Thoracic aorta (tissue), 2 donors: ENCODE measurements around the gene OBP2A. TPM values are rescaled to one million over a fixed set of nuclear protein-coding genes. Genes with fewer than 3 reads are reported as not detected.

Experiments
- ATAC-seq: fragments of 150-250 bp; one replicate; pipeline ENCODE4 v1.8.0; 2017; ENCODE audit warnings: low read depth; ENCODE audit not compliant: insufficient number of reproducible peaks, low FRiP score
- DNase-seq: peaks from one replicate; pipeline ENCODE4 v3.0.0-alpha.2; 2020; ENCODE audit warnings: low spot score
- H3K27ac ChIP-seq, 2 donors: fragments of 200-600 bp; sonication (generic); 1 replicate in 1 of 2; 2 replicates in 1 of 2; pipeline ENCODE4 v1.5.1; 2016; ENCODE audit warnings: mild to moderate bottlenecking in 2 of 2, moderate library complexity in 2 of 2
- H3K27me3 ChIP-seq: fragments of 200-600 bp; sonication (generic); replicated peaks from 2 replicates; pipeline ENCODE4 v1.6.0; 2016; ENCODE audit warnings: mild to moderate bottlenecking; ENCODE audit not compliant: insufficient read depth
- H3K36me3 ChIP-seq: fragments of 200-600 bp; sonication (generic); one replicate; pipeline ENCODE4 v1.5.1; 2016
- H3K4me1 ChIP-seq, 2 donors: fragments of 200-600 bp; sonication (generic); 1 replicate in 1 of 2; 2 replicates in 1 of 2; pipeline versions ENCODE4 v1.5.1 to v1.6.0; 2016; ENCODE audit warnings: low read depth in 2 of 2, mild to moderate bottlenecking in 1 of 2; ENCODE audit not compliant: control insufficient read depth in 1 of 2
- H3K4me3 ChIP-seq: fragments of 200-600 bp; sonication (generic); 2 replicates; pipeline ENCODE4 v1.5.1; 2016; ENCODE audit warnings: mild to moderate bottlenecking
- H3K9me3 ChIP-seq: fragments of 200-600 bp; sonication (generic); 2 replicates; pipeline ENCODE4 v1.5.1; 2016
- CTCF ChIP-seq: fragments of 200-600 bp; sonication (generic); IDR thresholded peaks from one replicate; pipeline ENCODE4 v1.5.1; 2019; ENCODE audit warnings: antibody characterized with exemption
- total RNA-seq, 2 donors: library from RNA; depleted of rRNA; stranded (reverse); fragments of >200 nt; gene quantifications; one replicate each; pipeline versions ENCODE4 v1.1.0 to v1.2.3, GENCODE V29; 2016

OBP2A gene
- total RNA-seq, 2 donors from 2014 or later, result not detected

GRCh38 chr9:135596211-135596610, 50.3 kb downstream of the OBP2A start:
- Histone ChIP-seq H3K27ac (no peak overlapping the region), H3K4me1 (no peaks in the 10 kb centered on the region), H3K4me3 (no peak overlapping the region), H3K36me3 (no peaks in the 10 kb centered on the region), H3K9me3 (no peaks in the 10 kb centered on the region), H3K27me3 (no peaks in the 10 kb centered on the region)
- no peak for TF ChIP-seq CTCF
- DNase-seq (no peak), ATAC-seq (no peak)

Other genes starting within 250 kb of the OBP2A start
- 10 to 100 TPM; 11.9 to 17.6 TPM for gene PPP1R26, start 66.3 kb upstream of the OBP2A start, total RNA-seq
- 10 to 100 TPM; 31.5 to 32.2 TPM for gene MRPS2, start 45.4 kb upstream of the OBP2A start, total RNA-seq
- gene LCN1, start 24.7 kb upstream of the OBP2A start, total RNA-seq, result not detected
- gene PAEP, start 15.6 kb downstream of the OBP2A start, total RNA-seq, result not detected
- not detected for gene GLT6D1, start 93.4 kb downstream of the OBP2A start, total RNA-seq
- gene LCN9, start 117.2 kb downstream of the OBP2A start, total RNA-seq, result not detected
- gene SOHLH1, start 153.4 kb downstream of the OBP2A start, total RNA-seq, result not detected
- under 1 TPM; 0.28 to 0.54 TPM for gene KCNT1, start 156.1 kb downstream of the OBP2A start, total RNA-seq